ENCODE data around the gene CYTH4. TPM values are rescaled to one million over a fixed set of nuclear protein-coding genes. Genes with fewer than 3 reads are reported as not detected.

CYTH4 gene
- total and polyA plus RNA-seq, 10 of the 15 experiments (the other 5 are each of a cell fraction or from before 2014, with no cell fraction given), result 1.5 to 27.3 (median 16.9) TPM

DNA sequence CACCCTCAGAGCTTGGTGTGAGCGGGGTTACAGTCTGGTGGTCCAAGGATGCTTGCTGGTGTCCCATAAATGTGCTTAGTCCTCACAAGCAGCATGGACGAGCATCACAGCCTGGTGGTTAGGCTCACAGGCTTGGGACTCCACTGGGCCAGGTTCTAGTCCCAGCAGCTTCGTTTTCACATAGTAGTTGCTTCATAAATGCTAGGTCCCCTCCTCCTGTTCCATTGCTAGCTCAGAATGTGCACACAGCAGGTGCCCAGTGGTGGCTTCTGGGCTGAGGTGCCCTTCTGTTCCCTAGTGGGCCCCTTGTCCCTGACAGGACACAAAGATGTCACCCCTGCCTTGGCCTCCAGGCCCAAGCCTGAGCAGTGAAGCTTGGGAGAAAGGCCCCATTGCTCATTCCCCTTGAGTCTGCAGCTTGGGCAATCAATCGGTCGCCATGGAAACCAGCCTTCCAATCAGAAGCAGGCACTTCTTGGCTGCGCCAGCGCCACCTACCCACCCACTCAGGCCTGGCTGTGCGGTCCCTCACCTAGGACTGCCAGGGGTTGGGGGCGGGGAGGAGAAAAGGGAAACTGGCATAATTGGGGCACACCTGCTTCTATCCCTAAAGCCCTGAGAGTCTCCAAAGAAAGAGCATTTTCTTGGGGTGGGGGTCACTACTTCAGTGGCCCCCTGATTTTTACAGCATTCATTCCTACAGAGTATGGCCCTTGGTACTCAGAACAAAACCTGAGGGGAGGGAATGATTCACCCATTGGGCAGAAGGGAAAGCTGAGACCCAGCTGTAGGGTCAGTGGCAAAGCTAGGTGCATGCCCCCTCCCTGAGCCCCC, 48.1 kb downstream of the CYTH4 start (continued):
- TF ChIP-seq NFXL1 (IDR thresholded peaks at IDR 0.05; ENCODE audit: borderline replicate concordance) (no peak), RFX5 (IDR thresholded peaks at IDR 0.05; ENCODE audit: low read depth, low read length) (no peak), ZNF274 (IDR thresholded peaks at IDR 0.05; ENCODE audit: insufficient read depth, insufficient read length) (no peak), SMAD5 (IDR thresholded peaks at IDR 0.05; ENCODE audit: low read depth) (no peak)
- TF ChIP-seq, protein P1, sequence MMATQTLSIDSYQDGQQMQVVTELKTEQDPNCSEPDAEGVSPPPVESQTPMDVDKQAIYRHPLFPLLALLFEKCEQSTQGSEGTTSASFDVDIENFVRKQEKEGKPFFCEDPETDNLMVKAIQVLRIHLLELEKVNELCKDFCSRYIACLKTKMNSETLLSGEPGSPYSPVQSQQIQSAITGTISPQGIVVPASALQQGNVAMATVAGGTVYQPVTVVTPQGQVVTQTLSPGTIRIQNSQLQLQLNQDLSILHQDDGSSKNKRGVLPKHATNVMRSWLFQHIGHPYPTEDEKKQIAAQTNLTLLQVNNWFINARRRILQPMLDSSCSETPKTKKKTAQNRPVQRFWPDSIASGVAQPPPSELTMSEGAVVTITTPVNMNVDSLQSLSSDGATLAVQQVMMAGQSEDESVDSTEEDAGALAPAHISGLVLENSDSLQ (IDR thresholded peaks at IDR 0.05), result peak; percentile 80
- TF ChIP-seq, protein P2, sequence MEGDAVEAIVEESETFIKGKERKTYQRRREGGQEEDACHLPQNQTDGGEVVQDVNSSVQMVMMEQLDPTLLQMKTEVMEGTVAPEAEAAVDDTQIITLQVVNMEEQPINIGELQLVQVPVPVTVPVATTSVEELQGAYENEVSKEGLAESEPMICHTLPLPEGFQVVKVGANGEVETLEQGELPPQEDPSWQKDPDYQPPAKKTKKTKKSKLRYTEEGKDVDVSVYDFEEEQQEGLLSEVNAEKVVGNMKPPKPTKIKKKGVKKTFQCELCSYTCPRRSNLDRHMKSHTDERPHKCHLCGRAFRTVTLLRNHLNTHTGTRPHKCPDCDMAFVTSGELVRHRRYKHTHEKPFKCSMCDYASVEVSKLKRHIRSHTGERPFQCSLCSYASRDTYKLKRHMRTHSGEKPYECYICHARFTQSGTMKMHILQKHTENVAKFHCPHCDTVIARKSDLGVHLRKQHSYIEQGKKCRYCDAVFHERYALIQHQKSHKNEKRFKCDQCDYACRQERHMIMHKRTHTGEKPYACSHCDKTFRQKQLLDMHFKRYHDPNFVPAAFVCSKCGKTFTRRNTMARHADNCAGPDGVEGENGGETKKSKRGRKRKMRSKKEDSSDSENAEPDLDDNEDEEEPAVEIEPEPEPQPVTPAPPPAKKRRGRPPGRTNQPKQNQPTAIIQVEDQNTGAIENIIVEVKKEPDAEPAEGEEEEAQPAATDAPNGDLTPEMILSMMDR (IDR thresholded peaks at IDR 0.05 in 2 of 3, conservative IDR thresholded peaks at IDR 0.05 in 1 of 3; ENCODE audit: control insufficient read depth in 2 of 3, extremely low read depth in 1 of 3, insufficient read depth in 1 of 3, low read depth in 3 of 3, low read length in 3 of 3), result peak; percentile 24 to 34 (median 26); a peak in 4 of 6 replicates

DNA sequence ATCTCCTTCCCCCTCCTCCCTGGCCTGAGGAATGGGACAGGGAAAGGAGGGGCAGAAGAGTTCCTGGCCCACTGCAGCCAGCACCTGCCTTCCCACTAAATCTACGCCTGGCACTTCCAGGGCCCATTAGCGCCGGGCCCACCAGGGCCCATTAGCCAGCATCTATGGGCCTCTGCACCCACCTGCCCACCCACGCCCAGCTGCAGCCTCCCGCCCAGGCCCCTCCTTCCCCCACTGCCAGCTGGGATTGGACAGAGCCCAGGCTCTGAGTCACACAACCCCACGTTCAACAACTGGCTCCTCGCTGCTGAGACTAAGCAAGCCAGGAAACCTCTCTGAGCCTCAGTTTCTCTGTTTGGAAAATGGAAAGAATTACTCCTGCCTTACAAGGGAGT, 48.7 kb downstream of the CYTH4 start:
- Histone ChIP-seq H3K9me3 (replicated peaks; ENCODE audit: control insufficient read depth, insufficient read depth, low read length) (no peaks in the 10 kb centered on the region), H3K36me3 (ENCODE audit: control insufficient read depth in 2 of 2, insufficient read depth in 2 of 2, low read length in 1 of 2) (no peaks in the 10 kb centered on the region), H4K20me1 (ENCODE audit: control insufficient read depth, insufficient read depth) (no peaks in the 10 kb centered on the region; the same call in 1 of the 2 replicates), H3K27ac (ENCODE audit: control insufficient read depth, insufficient read depth) (no peak overlapping the region), H3K79me2 (ENCODE audit: control insufficient read depth, insufficient read depth, low read length) (no peaks in the 10 kb centered on the region), H2AFZ (ENCODE audit: control insufficient read depth, low read depth, low read length) (no peak overlapping the region), H3K9ac (ENCODE audit: control insufficient read depth, insufficient read depth, low read length) (no peak overlapping the region), H3K4me1 (ENCODE audit: control insufficient read depth, insufficient read depth, low read length) (no peaks in the 10 kb centered on the region; the same call in 1 of the 2 replicates), H3K4me2 (ENCODE audit: control insufficient read depth, insufficient read depth) (no peak overlapping the region), H3K4me3 (no peak overlapping the region), H3K27me3 (replicated peaks in 1 of 2; ENCODE audit: control insufficient read depth in 2 of 2, insufficient read depth in 2 of 2, low read length in 1 of 2) (peaks cover 8 to 10% of the 10 kb centered on the region in 2 experiments)
- intact Hi-C loops (cut with micrococcal nuclease; ENCODE audit: unreplicated experiment), result no loop called here
- DNase-seq (ENCODE audit: low read depth, low spot score), result no peak
- POLR2A ChIA-PET, result interaction anchor here (0.7 to 1.8 kb wide), 4 partner anchors 8 to 87 kb away, joined by 3 to 4 read pairs (median 4); partner anchors contain the start of gene RAC2
- WGBS (ENCODE audit: insufficient coverage, insufficient replicate concordance, low lambda C conversion rate, missing lambda C conversion rate), result 40% methylated on average over 3 of the region's 7 CpGs
- CTCF ChIA-PET, result interaction anchor here (0.7 to 3.4 kb wide), 14 partner anchors 10 to 219 kb away, joined by 3 to 17 read pairs (median 6); no protein-coding TSS in a partner anchor
- ATAC-seq, result peak; percentile 26; the same call in 2 of the 3 replicates
- no peak for FAIRE-seq
- in situ Hi-C loops (cut with MboI), result no loop called here
- SMC1A ChIA-PET (ENCODE audit: uncharacterized antibody, unreplicated experiment), result interaction anchor here (1.4 to 3.0 kb wide), 4 partner anchors 13 to 71 kb away, joined by 4 to 12 read pairs (median 8); no protein-coding TSS in a partner anchor
- BruUV-seq (replicated peaks), result no TSS peak
- RAD21 ChIA-PET (ENCODE audit: unreplicated experiment), result interaction anchor here (0.7 to 3.0 kb wide), 5 partner anchors 14 to 236 kb away, joined by 3 to 13 read pairs (median 6); no protein-coding TSS in a partner anchor
- TF ChIP-seq, protein P3, sequence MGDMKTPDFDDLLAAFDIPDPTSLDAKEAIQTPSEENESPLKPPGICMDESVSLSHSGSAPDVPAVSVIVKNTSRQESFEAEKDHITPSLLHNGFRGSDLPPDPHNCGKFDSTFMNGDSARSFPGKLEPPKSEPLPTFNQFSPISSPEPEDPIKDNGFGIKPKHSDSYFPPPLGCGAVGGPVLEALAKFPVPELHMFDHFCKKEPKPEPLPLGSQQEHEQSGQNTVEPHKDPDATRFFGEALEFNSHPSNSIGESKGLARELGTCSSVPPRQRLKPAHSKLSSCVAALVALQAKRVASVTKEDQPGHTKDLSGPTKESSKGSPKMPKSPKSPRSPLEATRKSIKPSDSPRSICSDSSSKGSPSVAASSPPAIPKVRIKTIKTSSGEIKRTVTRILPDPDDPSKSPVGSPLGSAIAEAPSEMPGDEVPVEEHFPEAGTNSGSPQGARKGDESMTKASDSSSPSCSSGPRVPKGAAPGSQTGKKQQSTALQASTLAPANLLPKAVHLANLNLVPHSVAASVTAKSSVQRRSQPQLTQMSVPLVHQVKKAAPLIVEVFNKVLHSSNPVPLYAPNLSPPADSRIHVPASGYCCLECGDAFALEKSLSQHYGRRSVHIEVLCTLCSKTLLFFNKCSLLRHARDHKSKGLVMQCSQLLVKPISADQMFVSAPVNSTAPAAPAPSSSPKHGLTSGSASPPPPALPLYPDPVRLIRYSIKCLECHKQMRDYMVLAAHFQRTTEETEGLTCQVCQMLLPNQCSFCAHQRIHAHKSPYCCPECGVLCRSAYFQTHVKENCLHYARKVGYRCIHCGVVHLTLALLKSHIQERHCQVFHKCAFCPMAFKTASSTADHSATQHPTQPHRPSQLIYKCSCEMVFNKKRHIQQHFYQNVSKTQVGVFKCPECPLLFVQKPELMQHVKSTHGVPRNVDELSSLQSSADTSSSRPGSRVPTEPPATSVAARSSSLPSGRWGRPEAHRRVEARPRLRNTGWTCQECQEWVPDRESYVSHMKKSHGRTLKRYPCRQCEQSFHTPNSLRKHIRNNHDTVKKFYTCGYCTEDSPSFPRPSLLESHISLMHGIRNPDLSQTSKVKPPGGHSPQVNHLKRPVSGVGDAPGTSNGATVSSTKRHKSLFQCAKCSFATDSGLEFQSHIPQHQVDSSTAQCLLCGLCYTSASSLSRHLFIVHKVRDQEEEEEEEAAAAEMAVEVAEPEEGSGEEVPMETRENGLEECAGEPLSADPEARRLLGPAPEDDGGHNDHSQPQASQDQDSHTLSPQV (IDR thresholded peaks at IDR 0.05), result no peak
- TF ChIP-seq, protein P4, sequence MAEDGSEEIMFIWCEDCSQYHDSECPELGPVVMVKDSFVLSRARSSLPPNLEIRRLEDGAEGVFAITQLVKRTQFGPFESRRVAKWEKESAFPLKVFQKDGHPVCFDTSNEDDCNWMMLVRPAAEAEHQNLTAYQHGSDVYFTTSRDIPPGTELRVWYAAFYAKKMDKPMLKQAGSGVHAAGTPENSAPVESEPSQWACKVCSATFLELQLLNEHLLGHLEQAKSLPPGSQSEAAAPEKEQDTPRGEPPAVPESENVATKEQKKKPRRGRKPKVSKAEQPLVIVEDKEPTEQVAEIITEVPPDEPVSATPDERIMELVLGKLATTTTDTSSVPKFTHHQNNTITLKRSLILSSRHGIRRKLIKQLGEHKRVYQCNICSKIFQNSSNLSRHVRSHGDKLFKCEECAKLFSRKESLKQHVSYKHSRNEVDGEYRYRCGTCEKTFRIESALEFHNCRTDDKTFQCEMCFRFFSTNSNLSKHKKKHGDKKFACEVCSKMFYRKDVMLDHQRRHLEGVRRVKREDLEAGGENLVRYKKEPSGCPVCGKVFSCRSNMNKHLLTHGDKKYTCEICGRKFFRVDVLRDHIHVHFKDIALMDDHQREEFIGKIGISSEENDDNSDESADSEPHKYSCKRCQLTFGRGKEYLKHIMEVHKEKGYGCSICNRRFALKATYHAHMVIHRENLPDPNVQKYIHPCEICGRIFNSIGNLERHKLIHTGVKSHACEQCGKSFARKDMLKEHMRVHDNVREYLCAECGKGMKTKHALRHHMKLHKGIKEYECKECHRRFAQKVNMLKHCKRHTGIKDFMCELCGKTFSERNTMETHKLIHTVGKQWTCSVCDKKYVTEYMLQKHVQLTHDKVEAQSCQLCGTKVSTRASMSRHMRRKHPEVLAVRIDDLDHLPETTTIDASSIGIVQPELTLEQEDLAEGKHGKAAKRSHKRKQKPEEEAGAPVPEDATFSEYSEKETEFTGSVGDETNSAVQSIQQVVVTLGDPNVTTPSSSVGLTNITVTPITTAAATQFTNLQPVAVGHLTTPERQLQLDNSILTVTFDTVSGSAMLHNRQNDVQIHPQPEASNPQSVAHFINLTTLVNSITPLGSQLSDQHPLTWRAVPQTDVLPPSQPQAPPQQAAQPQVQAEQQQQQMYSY (CRISPR knock-in tag; IDR thresholded peaks at IDR 0.05), result no peak

Measured in GM12878 (cell line).